CD8-positive, alpha-beta memory T cell (primary cell): ENCODE measurements around the gene LHPP. TPM values are rescaled to one million over a fixed set of nuclear protein-coding genes. Genes with fewer than 3 reads are reported as not detected.

Experiments used
- CTCF ChIA-PET: fragments of 350-600 bp; sonication (Branson Sonifier 250); formaldehyde crosslinking; loops from one replicate; lab custom pipeline; 2021; ENCODE audit warnings: antibody characterized with exemption; lab: Charles Lee
- POLR2A ChIA-PET: fragments of 350-600 bp; sonication (Branson Sonifier 250); formaldehyde crosslinking; loops from one replicate; lab custom pipeline; 2021; ENCODE audit warnings: antibody characterized with exemption; lab: Charles Lee
- DNase-seq, 5 donors: peaks; one replicate each; pipeline versions ENCODE4 v3.0.0 to v3.0.0-alpha.2; 2020 to 2022; ENCODE audit warnings: mixed read lengths in 1 of 5
- H3K27ac ChIP-seq: one replicate; pipeline ENCODE4 v1.7.0; 2013; ENCODE audit warnings: low read depth, mild to moderate bottlenecking, low read length, moderate library complexity
- H3K27me3 ChIP-seq: 2 replicates; pipeline ENCODE4 v1.7.0; 2013; ENCODE audit warnings: low read length, mild to moderate bottlenecking; ENCODE audit not compliant: insufficient read depth, poor library complexity, severe bottlenecking
- H3K36me3 ChIP-seq: 2 replicates; pipeline ENCODE4 v1.7.0; 2013; ENCODE audit warnings: mild to moderate bottlenecking, low read length, moderate library complexity; ENCODE audit not compliant: insufficient read depth
- H3K4me1 ChIP-seq: 2 replicates; pipeline ENCODE4 v1.7.0; 2013; ENCODE audit warnings: mild to moderate bottlenecking, low read length, moderate library complexity; ENCODE audit not compliant: insufficient read depth
- H3K4me3 ChIP-seq: 2 replicates; pipeline ENCODE4 v1.7.0; 2013; ENCODE audit warnings: mild to moderate bottlenecking, low read length
- H3K9me3 ChIP-seq: 2 replicates; pipeline ENCODE4 v1.7.0; 2013; ENCODE audit warnings: mild to moderate bottlenecking, low read length
- H3K27ac Mint-ChIP-seq, 8 donors: one replicate each; pipeline ENCODE4 v1.8.0; 2020 to 2021; ENCODE audit warnings: mixed read lengths in 8 of 8, mild to moderate bottlenecking in 6 of 8, inconsistent platforms in 3 of 8, moderate library complexity in 3 of 8
- H3K27me3 Mint-ChIP-seq, 2 donors: one replicate each; pipeline ENCODE4 v1.8.0; 2020 to 2021; ENCODE audit warnings: mixed read lengths in 2 of 2, mild to moderate bottlenecking in 1 of 2, moderate library complexity in 1 of 2
- H3K36me3 Mint-ChIP-seq, 3 donors: one replicate each; pipeline ENCODE4 v1.8.0; 2020 to 2021; ENCODE audit warnings: mixed read lengths in 3 of 3, inconsistent platforms in 1 of 3, mild to moderate bottlenecking in 1 of 3
- H3K4me1 Mint-ChIP-seq, 3 donors: one replicate each; pipeline ENCODE4 v1.8.0; 2020 to 2021; ENCODE audit warnings: mixed read lengths in 3 of 3, inconsistent platforms in 1 of 3, mild to moderate bottlenecking in 1 of 3
- H3K4me3 Mint-ChIP-seq, 7 donors: one replicate each; pipeline ENCODE4 v1.8.0; 2020 to 2021; ENCODE audit warnings: mixed read lengths in 7 of 7, mild to moderate bottlenecking in 6 of 7, moderate library complexity in 4 of 7, inconsistent platforms in 2 of 7
- H3K9me3 Mint-ChIP-seq, 5 donors: one replicate each; pipeline ENCODE4 v1.8.0; 2020 to 2022; ENCODE audit warnings: mixed read lengths in 5 of 5, mild to moderate bottlenecking in 3 of 5, moderate library complexity in 2 of 5, inconsistent platforms in 1 of 5
- polyA plus RNA-seq: library from polyadenylated mRNA; unstranded; fragments of 300-500 nt; fragmentation: Illumina TruSeq; gene quantifications from one replicate; pipeline ENCODE4 v1.2.3, GENCODE V29; 2021
- total RNA-seq, 2 experiments: library from RNA; stranded (reverse); gene quantifications; one replicate each; pipeline ENCODE4 v1.2.3, GENCODE V29; 2021

The LHPP gene
- total and polyA plus RNA-seq, 3 experiments from 2014 or later = 5.2 to 19.1 (median 6.3) TPM

GRCh38 chr10:124652701-124653100 lies 191.1 kb downstream of the LHPP start:
- no peak overlapping the region for H3K4me3 ChIP-seq
- no peaks in the 10 kb centered on the region for H3K27me3 ChIP-seq
- H3K36me3 ChIP-seq = no peaks in the 10 kb centered on the region
- H3K4me3 Mint-ChIP-seq = peak overlapping the region in 4 of 7 donors; percentile 28 to 95 (median 64)
- peaks cover 96% of the 10 kb centered on the region for H3K4me1 ChIP-seq
- H3K4me1 Mint-ChIP-seq = peaks cover 92 to 97% (median 95%) of the 10 kb centered on the region in 3 donors
- DNase-seq = no peak
- H3K27ac Mint-ChIP-seq = peak overlapping the region; percentile 96 to 100 (median 98)
- H3K9me3 ChIP-seq = no peaks in the 10 kb centered on the region
- H3K27ac ChIP-seq = no peak overlapping the region
- POLR2A ChIA-PET = interaction anchor here (1.4 to 4.2 kb wide), 2 partner anchors 44 to 65 kb away, joined by 3 to 35 read pairs; no protein-coding TSS in a partner anchor
- CTCF ChIA-PET = interaction anchor here (0.9 to 7.4 kb wide), 5 partner anchors 11 to 89 kb away, joined by 3 to 107 read pairs (median 5); no protein-coding TSS in a partner anchor
- peaks cover 0 to 21% (median 5%) of the 10 kb centered on the region in 3 donors for H3K36me3 Mint-ChIP-seq
- H3K9me3 Mint-ChIP-seq = no peaks in the 10 kb centered on the region
- H3K27me3 Mint-ChIP-seq = no peaks in the 10 kb centered on the region

GRCh38 chr10:124653311-124653710 lies 191.7 kb downstream of the LHPP start:
- Mint-ChIP-seq H3K27me3 (peaks cover 0 to 2% of the 10 kb centered on the region in 2 donors), H3K4me3 (no peak overlapping the region), H3K36me3 (peaks cover 0 to 21% (median 5%) of the 10 kb centered on the region in 3 donors), H3K27ac (peak overlapping the region; percentile 96 to 100 (median 98)), H3K9me3 (no peaks in the 10 kb centered on the region), H3K4me1 (peaks cover 92 to 97% (median 95%) of the 10 kb centered on the region in 3 donors)
- Histone ChIP-seq H3K4me3 (no peak overlapping the region), H3K36me3 (no peaks in the 10 kb centered on the region), H3K27me3 (no peaks in the 10 kb centered on the region), H3K27ac (no peak overlapping the region), H3K4me1 (peaks cover 96% of the 10 kb centered on the region), H3K9me3 (no peaks in the 10 kb centered on the region)
- DNase-seq = no peak
- ChIA-PET CTCF (interaction anchor here (0.9 to 2.9 kb wide), 3 partner anchors 19 to 88 kb away, joined by 3 to 10 read pairs (median 5); no protein-coding TSS in a partner anchor), POLR2A (interaction anchor here (1.4 kb wide), 1 partner anchor 43 kb away, joined by 3 read pairs; no protein-coding TSS in a partner anchor)

- H3K27ac Mint-ChIP-seq = peak overlapping the region; percentile 69 to 100 (median 98)
- H3K9me3 Mint-ChIP-seq = no peaks in the 10 kb centered on the region
- no peak for DNase-seq
- ChIA-PET CTCF (interaction anchor here (0.5 to 2.9 kb wide), 8 partner anchors 9 to 190 kb away, joined by 3 to 10 read pairs (median 4); no protein-coding TSS in a partner anchor), POLR2A (interaction anchor here (0.6 kb wide), 1 partner anchor 83 kb away, joined by 5 read pairs; no protein-coding TSS in a partner anchor)
- peaks cover 96% of the 10 kb centered on the region for H3K4me1 ChIP-seq
- no peak overlapping the region for H3K4me3 ChIP-seq
- peak overlapping the region in 5 of 7 donors; percentile 19 to 65 (median 44) for H3K4me3 Mint-ChIP-seq
- H3K4me1 Mint-ChIP-seq = peaks cover 92 to 97% (median 95%) of the 10 kb centered on the region in 3 donors
- H3K36me3 Mint-ChIP-seq = peaks cover 0 to 21% (median 5%) of the 10 kb centered on the region in 3 donors
- no peaks in the 10 kb centered on the region for H3K27me3 ChIP-seq
- no peaks in the 10 kb centered on the region for H3K36me3 ChIP-seq
- H3K9me3 ChIP-seq = no peaks in the 10 kb centered on the region
- peaks cover 0 to 2% of the 10 kb centered on the region in 2 donors for H3K27me3 Mint-ChIP-seq
- no peak overlapping the region for H3K27ac ChIP-seq
These were observed 192.4 kb downstream of the LHPP start for GRCh38 chr10:124653811-124654651.

- Mint-ChIP-seq H3K27me3 (peaks cover 0 to 2% of the 10 kb centered on the region in 2 donors), H3K9me3 (no peaks in the 10 kb centered on the region), H3K27ac (peak overlapping the region; percentile 69 to 99 (median 98)), H3K4me3 (peak overlapping the region; percentile 9 to 81 (median 61)), H3K36me3 (peaks cover 0 to 21% (median 5%) of the 10 kb centered on the region in 3 donors), H3K4me1 (peaks cover 92 to 97% (median 95%) of the 10 kb centered on the region in 3 donors)
- H3K9me3 ChIP-seq = no peaks in the 10 kb centered on the region
- ChIA-PET CTCF (interaction anchor here (0.6 to 2.9 kb wide), 8 partner anchors 9 to 86 kb away, joined by 3 to 10 read pairs (median 4); no protein-coding TSS in a partner anchor), POLR2A (interaction anchor here (0.6 to 1.2 kb wide), 2 partner anchors 64 to 83 kb away, joined by 4 to 5 read pairs; no protein-coding TSS in a partner anchor)
- no peaks in the 10 kb centered on the region for H3K36me3 ChIP-seq
- peak in 2 of 5 donors; percentile 42 to 62 for DNase-seq
- no peak overlapping the region for H3K27ac ChIP-seq
- H3K4me3 ChIP-seq = no peak overlapping the region
- H3K27me3 ChIP-seq = no peaks in the 10 kb centered on the region
- H3K4me1 ChIP-seq = peaks cover 96% of the 10 kb centered on the region
These were observed 193.1 kb downstream of the LHPP start for GRCh38 chr10:124654686-124655085.

GRCh38 chr10:124655191-124656112 lies 193.8 kb downstream of the LHPP start:
- Mint-ChIP-seq H3K27ac (peak overlapping the region; percentile 69 to 99 (median 98)), H3K36me3 (peaks cover 0 to 21% (median 5%) of the 10 kb centered on the region in 3 donors), H3K4me1 (peaks cover 92 to 97% (median 95%) of the 10 kb centered on the region in 3 donors), H3K9me3 (no peaks in the 10 kb centered on the region), H3K27me3 (peaks cover 0 to 2% of the 10 kb centered on the region in 2 donors), H3K4me3 (peak overlapping the region in 6 of 7 donors; percentile 4 to 81 (median 64))
- Histone ChIP-seq H3K9me3 (no peaks in the 10 kb centered on the region), H3K36me3 (no peaks in the 10 kb centered on the region), H3K27me3 (no peaks in the 10 kb centered on the region), H3K4me3 (no peak overlapping the region), H3K4me1 (peaks cover 96% of the 10 kb centered on the region), H3K27ac (no peak overlapping the region)
- ChIA-PET POLR2A (interaction anchor here (1.2 kb wide), 1 partner anchor 64 kb away, joined by 4 read pairs; no protein-coding TSS in a partner anchor), CTCF (interaction anchor here (0.6 to 2.9 kb wide), 8 partner anchors 8 to 86 kb away, joined by 3 to 10 read pairs (median 4); no protein-coding TSS in a partner anchor)
- DNase-seq = no peak

- peak overlapping the region in 6 of 7 donors; percentile 4 to 73 (median 46) for H3K4me3 Mint-ChIP-seq
- Histone ChIP-seq H3K4me3 (no peak overlapping the region), H3K36me3 (no peaks in the 10 kb centered on the region), H3K9me3 (no peaks in the 10 kb centered on the region), H3K27ac (no peak overlapping the region), H3K27me3 (no peaks in the 10 kb centered on the region), H3K4me1 (peaks cover 96% of the 10 kb centered on the region)
- no peaks in the 10 kb centered on the region for H3K9me3 Mint-ChIP-seq
- CTCF ChIA-PET = interaction anchor here (1.7 kb wide), 1 partner anchor 85 kb away, joined by 9 read pairs; no protein-coding TSS in a partner anchor
- peak overlapping the region; percentile 69 to 99 (median 95) for H3K27ac Mint-ChIP-seq
- H3K27me3 Mint-ChIP-seq = peaks cover 0 to 2% of the 10 kb centered on the region in 2 donors
- peaks cover 92 to 97% (median 95%) of the 10 kb centered on the region in 3 donors for H3K4me1 Mint-ChIP-seq
- H3K36me3 Mint-ChIP-seq = peaks cover 0 to 19% (median 5%) of the 10 kb centered on the region in 3 donors
- POLR2A ChIA-PET = no interaction called here
- DNase-seq = no peak
These were observed 194.5 kb downstream of the LHPP start for GRCh38 chr10:124656113-124656490.

- peaks cover 0 to 19% (median 5%) of the 10 kb centered on the region in 3 donors for H3K36me3 Mint-ChIP-seq
- POLR2A ChIA-PET = no interaction called here
- peak overlapping the region; percentile 63 to 99 (median 94) for H3K27ac Mint-ChIP-seq
- peaks cover 91 to 97% (median 95%) of the 10 kb centered on the region in 3 donors for H3K4me1 Mint-ChIP-seq
- Histone ChIP-seq H3K4me1 (peaks cover 96% of the 10 kb centered on the region), H3K9me3 (no peaks in the 10 kb centered on the region), H3K36me3 (no peaks in the 10 kb centered on the region), H3K4me3 (no peak overlapping the region), H3K27me3 (no peaks in the 10 kb centered on the region), H3K27ac (no peak overlapping the region)
- H3K9me3 Mint-ChIP-seq = no peaks in the 10 kb centered on the region
- peaks cover 0 to 2% of the 10 kb centered on the region in 2 donors for H3K27me3 Mint-ChIP-seq
- DNase-seq = no peak
- CTCF ChIA-PET = interaction anchor here (1.0 to 4.1 kb wide), 3 partner anchors 9 to 23 kb away, joined by 5 to 17 read pairs (median 16); no protein-coding TSS in a partner anchor
- H3K4me3 Mint-ChIP-seq = peak overlapping the region; percentile 4 to 73 (median 35)
These were observed 194.9 kb downstream of the LHPP start for GRCh38 chr10:124656541-124656940.
